Mesenchymal stem cell (in vitro differentiated cells and primary cell): ENCODE results near the gene SLC2A1.

ENCODE experiments used
- DNase-seq: peaks from one replicate; pipeline ENCODE4 v3.0.0-alpha.2; 2013
- H2AFZ ChIP-seq: one replicate; pipeline ENCODE4 v1.6.1; 2013; ENCODE audit warnings: low read depth, mild to moderate bottlenecking, control low read depth, inconsistent platforms, low read length, moderate library complexity
- H2AK5ac ChIP-seq: 2 replicates; pipeline ENCODE4 v1.6.1; 2013; ENCODE audit warnings: low read length, moderate library complexity, mild to moderate bottlenecking, inconsistent platforms; ENCODE audit not compliant: severe bottlenecking
- H2BK120ac ChIP-seq: one replicate; pipeline ENCODE4 v1.6.1; 2013; ENCODE audit warnings: low read depth, mild to moderate bottlenecking, inconsistent platforms, low read length, moderate library complexity
- H2BK12ac ChIP-seq, 2 experiments: one replicate each; pipeline ENCODE4 v1.6.1; 2013; ENCODE audit warnings: inconsistent platforms in 2 of 2, low read length in 2 of 2, mild to moderate bottlenecking in 2 of 2, moderate library complexity in 2 of 2, control low read depth in 1 of 2
- H2BK15ac ChIP-seq: one replicate; pipeline ENCODE4 v1.6.1; 2013; ENCODE audit warnings: mild to moderate bottlenecking, low read depth, inconsistent platforms; ENCODE audit not compliant: poor library complexity, severe bottlenecking
- H2BK5ac ChIP-seq: 2 replicates; pipeline ENCODE4 v1.6.1; 2013; ENCODE audit warnings: low read depth, mild to moderate bottlenecking, low read length, control low read depth, inconsistent platforms; ENCODE audit not compliant: poor library complexity, severe bottlenecking
- H3K14ac ChIP-seq, 2 experiments: one replicate each; pipeline ENCODE4 v1.6.1; 2013; ENCODE audit warnings: inconsistent platforms in 2 of 2, low read length in 2 of 2, control low read depth in 1 of 2, mild to moderate bottlenecking in 1 of 2, moderate library complexity in 1 of 2
- H3K18ac ChIP-seq, 2 experiments: one replicate each; pipeline ENCODE4 v1.6.1; 2013; ENCODE audit warnings: inconsistent platforms in 2 of 2, low read length in 2 of 2, control low read depth in 1 of 2, low read depth in 1 of 2, mild to moderate bottlenecking in 1 of 2
- H3K23ac ChIP-seq, 2 experiments: one replicate each; pipeline ENCODE4 v1.6.1; 2013; ENCODE audit warnings: inconsistent platforms in 2 of 2, low read length in 2 of 2, mild to moderate bottlenecking in 2 of 2, moderate library complexity in 2 of 2, control low read depth in 1 of 2
- H3K27ac ChIP-seq: 2 replicates; pipeline ENCODE4 v1.5.1; 2013; ENCODE audit warnings: mild to moderate bottlenecking, moderate library complexity, low read length, control low read depth, inconsistent platforms; ENCODE audit not compliant: poor library complexity, severe bottlenecking
- H3K27me3 ChIP-seq, 2 experiments: 2 replicates each; pipeline versions ENCODE4 v1.6.1 to v1.7.0; 2013; ENCODE audit warnings: low read length in 2 of 2, mild to moderate bottlenecking in 2 of 2, moderate library complexity in 2 of 2, control low read depth in 1 of 2, inconsistent platforms in 1 of 2; ENCODE audit not compliant: control insufficient read depth in 1 of 2, insufficient read depth in 1 of 2
- H3K36me3 ChIP-seq, 2 experiments: 2 replicates each; pipeline versions ENCODE4 v1.6.1 to v1.7.0; 2013; ENCODE audit warnings: low read length in 2 of 2, control low read depth in 1 of 2, inconsistent platforms in 1 of 2, low read depth in 1 of 2, mild to moderate bottlenecking in 1 of 2; ENCODE audit not compliant: insufficient read depth in 2 of 2, control insufficient read depth in 1 of 2
- H3K4ac ChIP-seq, 2 experiments: one replicate each; pipeline ENCODE4 v1.6.1; 2013; ENCODE audit warnings: inconsistent platforms in 2 of 2, low read length in 2 of 2, mild to moderate bottlenecking in 2 of 2, moderate library complexity in 2 of 2, control low read depth in 1 of 2, low read depth in 1 of 2
- H3K4me1 ChIP-seq: 2 replicates; pipeline ENCODE4 v1.6.1; 2013; ENCODE audit warnings: low read depth, low read length, control low read depth; ENCODE audit not compliant: control insufficient read depth, insufficient read depth
- H3K4me2 ChIP-seq: 2 replicates; pipeline ENCODE4 v1.6.1; 2013; ENCODE audit warnings: low read length, mild to moderate bottlenecking, inconsistent platforms; ENCODE audit not compliant: poor library complexity, severe bottlenecking
- H3K4me3 ChIP-seq, 2 experiments: 2 replicates each; pipeline versions ENCODE4 v1.5.1 to v1.7.0; 2013; ENCODE audit warnings: low read length in 2 of 2, mild to moderate bottlenecking in 2 of 2, control low read depth in 1 of 2, low read depth in 1 of 2; ENCODE audit not compliant: insufficient read depth in 1 of 2
- H3K79me1 ChIP-seq: replicated peaks from 2 replicates; pipeline ENCODE4 v1.6.1; 2013; ENCODE audit warnings: mild to moderate bottlenecking, control low read depth, low read length, inconsistent platforms; ENCODE audit not compliant: poor library complexity, severe bottlenecking
- H3K9ac ChIP-seq: 2 replicates; pipeline ENCODE4 v1.7.0; 2013; ENCODE audit warnings: mild to moderate bottlenecking, low read length, moderate library complexity
- H3K9me3 ChIP-seq: 2 replicates; pipeline ENCODE4 v1.7.0; 2013; ENCODE audit warnings: mild to moderate bottlenecking, low read length; ENCODE audit not compliant: control insufficient read depth
- H4K8ac ChIP-seq: one replicate; pipeline ENCODE4 v1.6.1; 2013; ENCODE audit warnings: inconsistent platforms, mild to moderate bottlenecking, low read length, moderate library complexity
- H4K91ac ChIP-seq: one replicate; pipeline ENCODE4 v1.6.1; 2013; ENCODE audit warnings: mild to moderate bottlenecking, low read length, inconsistent platforms
- WGBS: methylation state at CpG from one replicate; pipeline ENCODE4 v1.1.7; 2013; ENCODE audit warnings: mixed read lengths; 5-methylcytosine and 5-hydroxymethylcytosine counted together

The SLC2A1 gene

DNA sequence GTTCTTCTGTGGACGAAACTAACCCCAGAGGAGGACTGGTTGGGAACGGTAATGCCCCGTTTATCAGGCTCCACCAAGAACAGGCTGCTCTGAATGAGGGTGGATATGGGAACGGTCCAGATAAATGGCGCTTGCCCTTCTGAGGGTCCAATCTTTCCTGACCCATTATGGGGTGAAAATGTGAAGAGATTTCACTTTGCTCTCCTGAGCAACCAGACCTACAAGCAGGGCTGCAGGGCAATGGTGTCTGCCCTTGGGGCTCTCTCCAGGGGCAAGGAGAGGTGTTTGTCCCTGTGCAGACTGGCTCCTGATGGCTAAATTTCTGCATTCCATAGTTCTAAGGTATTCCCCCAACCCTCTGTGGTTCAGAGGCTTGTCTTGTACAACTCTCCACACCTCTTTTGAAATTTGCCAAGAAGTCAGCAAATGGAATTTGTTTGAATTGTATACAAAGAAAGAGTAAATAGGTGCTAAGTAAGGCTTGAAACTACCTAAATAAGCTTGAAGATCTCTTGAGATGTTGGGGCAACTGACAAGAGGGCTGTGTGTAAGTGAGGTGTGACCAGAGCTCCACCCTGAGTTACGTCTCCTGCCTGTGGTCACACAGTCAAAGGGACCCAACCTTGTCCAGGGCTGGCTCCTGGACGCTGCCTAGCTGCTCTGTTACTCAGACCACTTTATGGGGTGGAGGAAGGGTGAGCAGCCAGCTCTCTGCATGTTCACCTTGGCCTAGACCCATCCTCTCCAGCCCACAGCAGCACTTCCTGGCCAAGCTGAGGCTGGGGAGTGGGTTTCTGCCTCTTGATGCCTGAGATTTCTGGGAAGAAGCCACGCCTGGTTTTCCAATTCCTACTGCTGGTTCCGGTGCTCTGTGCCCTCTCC lies 24.8 kb downstream of the SLC2A1 start:
- Histone ChIP-seq H3K18ac (no peak overlapping the region), H2AK5ac (no peak overlapping the region), H3K9me3 (no peaks in the 10 kb centered on the region), H3K9ac (no peak overlapping the region), H3K27me3 (no peaks in the 10 kb centered on the region), H3K14ac (no peak overlapping the region), H4K8ac (no peak overlapping the region), H3K4ac (no peak overlapping the region), H2BK15ac (no peak overlapping the region), H3K4me1 (peaks cover 54% of the 10 kb centered on the region), H2BK12ac (no peak overlapping the region), H2BK120ac (no peak overlapping the region), H2AFZ (no peak overlapping the region), H3K4me2 (no peak overlapping the region), H4K91ac (no peak overlapping the region), H3K36me3 (peaks cover 13 to 93% of the 10 kb centered on the region in 2 experiments), H3K4me3 (no peak overlapping the region), H3K23ac (peak overlapping the region in 1 of 2 experiments; percentile 10), H3K79me1 (peaks cover 31% of the 10 kb centered on the region), H3K27ac (no peak overlapping the region), H2BK5ac (no peak overlapping the region)
- DNase-seq = no peak
- WGBS = 96% methylated on average over 9 of the region's 9 CpGs

DNA sequence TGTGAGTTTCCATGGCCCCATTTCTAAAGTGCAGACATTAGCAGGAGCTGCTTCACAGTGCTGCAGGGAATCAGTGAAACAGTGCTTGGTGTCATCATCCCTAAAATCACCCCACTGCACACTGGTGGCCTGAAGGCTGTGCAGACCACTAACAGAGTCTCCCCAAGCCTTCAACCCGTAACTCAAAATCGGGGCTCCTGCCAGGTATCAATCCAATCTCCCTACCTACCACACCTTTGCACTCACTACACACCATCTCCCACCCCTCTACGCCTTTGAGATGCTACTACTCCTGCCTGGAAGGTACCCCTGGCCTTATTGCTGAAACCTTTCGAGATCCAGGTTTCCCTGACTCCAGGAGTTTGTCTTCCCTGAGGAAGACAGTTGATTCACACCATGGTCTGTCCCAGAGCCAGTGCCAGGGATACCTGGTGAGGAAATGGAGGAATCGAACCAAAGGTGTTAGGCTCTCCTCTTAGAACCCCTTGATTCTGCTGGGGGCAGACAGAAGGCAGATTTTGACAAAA lies 25.5 kb downstream of the SLC2A1 start:
- Histone ChIP-seq H3K9ac (no peak overlapping the region), H2AK5ac (no peak overlapping the region), H3K9me3 (no peaks in the 10 kb centered on the region), H3K4ac (no peak overlapping the region), H3K79me1 (peaks cover 31% of the 10 kb centered on the region), H3K23ac (no peak overlapping the region), H3K18ac (no peak overlapping the region), H3K36me3 (peaks cover 21 to 94% of the 10 kb centered on the region in 2 experiments), H3K14ac (no peak overlapping the region), H3K4me1 (peaks cover 51% of the 10 kb centered on the region), H3K27ac (no peak overlapping the region), H3K27me3 (no peaks in the 10 kb centered on the region), H3K4me3 (no peak overlapping the region), H2BK5ac (no peak overlapping the region), H4K8ac (no peak overlapping the region), H4K91ac (no peak overlapping the region), H3K4me2 (no peak overlapping the region), H2BK120ac (no peak overlapping the region), H2BK15ac (no peak overlapping the region), H2AFZ (no peak overlapping the region), H2BK12ac (no peak overlapping the region)
- WGBS = 99% methylated on average over 5 of the region's 5 CpGs
- DNase-seq = no peak

DNA sequence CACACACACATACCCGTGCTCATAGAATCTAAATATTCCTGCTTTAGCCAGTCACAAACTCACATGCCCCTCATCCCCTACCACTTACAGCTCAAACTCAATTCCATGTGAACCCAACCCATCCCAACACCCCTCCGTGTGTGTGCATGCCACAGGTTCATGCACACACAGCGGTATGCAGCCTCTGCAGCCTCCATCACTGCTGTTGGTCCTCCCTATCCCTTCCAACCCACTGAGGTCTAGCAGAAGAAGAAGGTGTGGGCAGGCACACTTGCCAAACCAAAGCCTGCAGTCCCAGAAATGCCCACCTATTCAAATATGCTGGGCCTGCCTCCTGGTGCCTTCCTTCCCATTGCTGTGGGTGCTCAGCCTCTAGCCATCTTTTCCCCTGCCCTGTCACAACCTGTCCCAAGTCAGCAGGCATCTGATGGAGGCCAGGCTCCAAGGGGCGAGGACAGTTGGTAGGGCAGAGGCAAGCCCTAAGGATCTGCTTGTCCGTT lies 26.2 kb downstream of the SLC2A1 start:
- Histone ChIP-seq H3K18ac (no peak overlapping the region), H3K4me3 (no peak overlapping the region), H4K8ac (no peak overlapping the region), H2AFZ (no peak overlapping the region), H2BK15ac (no peak overlapping the region), H3K4me2 (no peak overlapping the region), H3K79me1 (peaks cover 31% of the 10 kb centered on the region), H2BK5ac (no peak overlapping the region), H3K4me1 (peaks cover 53% of the 10 kb centered on the region), H3K9ac (no peak overlapping the region), H4K91ac (no peak overlapping the region), H3K36me3 (peaks cover 27 to 94% of the 10 kb centered on the region in 2 experiments), H3K4ac (no peak overlapping the region), H3K27ac (no peak overlapping the region), H3K27me3 (no peaks in the 10 kb centered on the region), H2BK120ac (no peak overlapping the region), H2AK5ac (no peak overlapping the region), H3K23ac (no peak overlapping the region), H3K9me3 (no peaks in the 10 kb centered on the region), H2BK12ac (no peak overlapping the region), H3K14ac (no peak overlapping the region)
- 92% methylated on average over 5 of the region's 5 CpGs for WGBS
- no peak for DNase-seq

DNA sequence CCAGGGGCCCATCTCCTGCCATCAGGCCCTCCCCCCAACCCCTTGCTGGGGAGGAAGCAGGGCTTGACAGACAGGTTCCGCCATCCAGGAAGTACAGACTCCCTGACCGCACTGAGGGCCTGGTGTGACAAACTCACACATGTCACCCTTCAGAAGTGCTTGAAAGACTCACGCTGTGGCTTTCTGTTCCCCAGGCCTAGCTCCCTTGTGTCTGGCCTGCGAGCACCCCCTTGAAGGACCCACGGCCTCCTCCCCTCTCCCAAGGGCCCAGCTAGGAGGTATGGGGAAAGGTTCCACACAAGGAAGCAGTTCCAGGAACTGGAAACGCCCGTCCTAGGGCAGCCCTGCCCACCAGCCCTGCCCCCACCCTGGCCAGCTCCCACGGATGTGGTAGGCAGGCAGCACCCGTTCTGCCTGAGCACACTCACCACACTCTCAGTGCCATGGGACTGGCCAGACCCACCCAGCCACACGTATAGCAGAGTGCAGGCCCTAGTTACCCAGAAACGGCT lies 26.7 kb downstream of the SLC2A1 start:
- H3K27ac ChIP-seq = peak overlapping the region; percentile 7
- no peak overlapping the region for H2BK5ac ChIP-seq
- H4K8ac ChIP-seq = peak overlapping the region; percentile 63
- no peaks in the 10 kb centered on the region for H3K9me3 ChIP-seq
- no peak overlapping the region for H3K4ac ChIP-seq
- H3K36me3 ChIP-seq = peaks cover 32 to 95% of the 10 kb centered on the region in 2 experiments
- H3K27me3 ChIP-seq = no peaks in the 10 kb centered on the region
- no peak overlapping the region for H2AFZ ChIP-seq
- H3K23ac ChIP-seq = no peak overlapping the region
- H3K4me3 ChIP-seq = no peak overlapping the region
- 79% methylated on average over 10 of the region's 11 CpGs for WGBS
- no peak overlapping the region for H3K4me2 ChIP-seq
- H3K14ac ChIP-seq = peak overlapping the region in 1 of 2 experiments; percentile 9
- peak overlapping the region; percentile 1 for H2BK120ac ChIP-seq
- H3K9ac ChIP-seq = no peak overlapping the region
- H2AK5ac ChIP-seq = peak overlapping the region; percentile 77
- H3K79me1 ChIP-seq = peaks cover 31% of the 10 kb centered on the region
- peak overlapping the region; percentile 57 to 58 for H3K18ac ChIP-seq
- H2BK15ac ChIP-seq = no peak overlapping the region
- no peak for DNase-seq
- H2BK12ac ChIP-seq = no peak overlapping the region
- peaks cover 51% of the 10 kb centered on the region for H3K4me1 ChIP-seq
- H4K91ac ChIP-seq = peak overlapping the region; percentile 14
